ENCODE measurements around the gene FAT3. TPM values are rescaled to one million over a fixed set of nuclear protein-coding genes. Genes with fewer than 3 reads are reported as not detected.

Gene FAT3
- polyA plus RNA-seq, 1 experiment, result 0.11 TPM

GRCh38 chr11:92246630-92247029 lies 22.0 kb downstream of the FAT3 start:
- Histone ChIP-seq H3K9me3 (ENCODE audit: control insufficient read depth, insufficient read depth, low read length) (no peaks in the 10 kb centered on the region), H3K27ac (ENCODE audit: low read depth, low read length) (no peak overlapping the region), H3K4me3 (ENCODE audit: low read depth, low read length) (no peak overlapping the region), H3K27me3 (ENCODE audit: control insufficient read depth, insufficient read depth, low read length) (no peaks in the 10 kb centered on the region)
- no peak for TF ChIP-seq CTCF (IDR thresholded peaks at IDR 0.05; ENCODE audit: low read depth, low read length)
- ChIA-PET CTCF (no interaction called here), POLR2A (no interaction called here)
- DNase-seq (ENCODE audit: low read depth, low spot score), result no peak

GRCh38 chr11:92249156-92249753 lies 24.6 kb downstream of the FAT3 start:
- no peak for TF ChIP-seq CTCF (IDR thresholded peaks at IDR 0.05; ENCODE audit: low read depth, low read length)
- H3K4me3 ChIP-seq (ENCODE audit: low read depth, low read length), result no peak overlapping the region
- ChIA-PET CTCF (no interaction called here), POLR2A (no interaction called here)
- no peaks in the 10 kb centered on the region for H3K9me3 ChIP-seq (ENCODE audit: control insufficient read depth, insufficient read depth, low read length)
- no peaks in the 10 kb centered on the region for H3K27me3 ChIP-seq (ENCODE audit: control insufficient read depth, insufficient read depth, low read length)
- DNase-seq (ENCODE audit: low read depth, low spot score), result no peak
- no peak overlapping the region for H3K27ac ChIP-seq (ENCODE audit: low read depth, low read length)

- Histone ChIP-seq H3K27me3 (ENCODE audit: control insufficient read depth, insufficient read depth, low read length) (no peaks in the 10 kb centered on the region), H3K27ac (ENCODE audit: low read depth, low read length) (no peak overlapping the region), H3K9me3 (ENCODE audit: control insufficient read depth, insufficient read depth, low read length) (no peaks in the 10 kb centered on the region), H3K4me3 (ENCODE audit: low read depth, low read length) (no peak overlapping the region)
- CTCF ChIA-PET, result no interaction called here
- peak; percentile 30 for DNase-seq (ENCODE audit: low read depth, low spot score)
- no peak for TF ChIP-seq CTCF (IDR thresholded peaks at IDR 0.05; ENCODE audit: low read depth, low read length)
- POLR2A ChIA-PET, result interaction anchor here (2.5 kb wide), 1 partner anchor 17 kb away, joined by 12 read pairs; no protein-coding TSS in a partner anchor
These were observed 27.4 kb downstream of the FAT3 start for GRCh38 chr11:92251980-92252379.

- Histone ChIP-seq H3K27ac (ENCODE audit: low read depth, low read length) (no peak overlapping the region), H3K4me3 (ENCODE audit: low read depth, low read length) (no peak overlapping the region), H3K9me3 (ENCODE audit: control insufficient read depth, insufficient read depth, low read length) (no peaks in the 10 kb centered on the region), H3K27me3 (ENCODE audit: control insufficient read depth, insufficient read depth, low read length) (no peaks in the 10 kb centered on the region)
- DNase-seq (ENCODE audit: low read depth, low spot score), result no peak
- no peak for TF ChIP-seq CTCF (IDR thresholded peaks at IDR 0.05; ENCODE audit: low read depth, low read length)
- CTCF ChIA-PET, result no interaction called here
- POLR2A ChIA-PET, result interaction anchor here (2.5 kb wide), 1 partner anchor 15 kb away, joined by 12 read pairs; no protein-coding TSS in a partner anchor
These were observed 28.8 kb downstream of the FAT3 start for GRCh38 chr11:92253421-92253820.

GRCh38 chr11:92253945-92254344 lies 29.3 kb downstream of the FAT3 start:
- CTCF ChIA-PET, result no interaction called here
- TF ChIP-seq CTCF (IDR thresholded peaks at IDR 0.05; ENCODE audit: low read depth, low read length), result no peak
- Histone ChIP-seq H3K27me3 (ENCODE audit: control insufficient read depth, insufficient read depth, low read length) (no peaks in the 10 kb centered on the region), H3K9me3 (ENCODE audit: control insufficient read depth, insufficient read depth, low read length) (no peaks in the 10 kb centered on the region), H3K4me3 (ENCODE audit: low read depth, low read length) (no peak overlapping the region), H3K27ac (ENCODE audit: low read depth, low read length) (no peak overlapping the region)
- DNase-seq (ENCODE audit: low read depth, low spot score), result no peak
- POLR2A ChIA-PET, result no interaction called here
